DND-41 (cell line): ENCODE results near the gene ERC2.

ENCODE experiments used
- ATAC-seq: fragments of 200-7000 bp; cut with Tn5 transposase; 3 replicates; pipeline ENCODE4 v1.9.1; 2021; ENCODE audit warnings: low read depth; ENCODE audit not compliant: insufficient read depth
- DNase-seq: peaks from one replicate; pipeline ENCODE4 v3.0.0-alpha.2; 2020
- H2AFZ ChIP-seq: 2 replicates; pipeline ENCODE4 v1.6.0; 2012; ENCODE audit warnings: low read depth, low read length
- H3K27ac ChIP-seq: 2 replicates; pipeline ENCODE4 v1.5.1; 2012; ENCODE audit warnings: low read length, inconsistent platforms
- H3K27me3 ChIP-seq: fragments of 200-600 bp; sonication (generic); 2 replicates; pipeline ENCODE4 v1.6.0; 2012; ENCODE audit warnings: low read length, mild to moderate bottlenecking, inconsistent platforms; ENCODE audit not compliant: insufficient read depth, poor library complexity
- H3K36me3 ChIP-seq: 2 replicates; pipeline ENCODE4 v1.5.1; 2012; ENCODE audit warnings: low read length, inconsistent platforms; ENCODE audit not compliant: insufficient read depth
- H3K4me1 ChIP-seq: 2 replicates; pipeline ENCODE4 v1.5.1; 2012; ENCODE audit warnings: mild to moderate bottlenecking, low read length; ENCODE audit not compliant: insufficient read depth
- H3K4me2 ChIP-seq: 2 replicates; pipeline ENCODE4 v1.6.0; 2012; ENCODE audit warnings: mild to moderate bottlenecking, moderate library complexity, low read length, inconsistent platforms; ENCODE audit not compliant: insufficient read depth
- H3K4me3 ChIP-seq, 2 experiments: fragments of 200-600 bp in 1 of 2; shearing (Covaris generic) in 1 of 2; 2 replicates each; pipeline ENCODE4 v1.5.1; 2012 to 2016; ENCODE audit warnings: inconsistent platforms in 2 of 2, low read length in 2 of 2, mild to moderate bottlenecking in 2 of 2, low read depth in 1 of 2, moderate library complexity in 1 of 2
- H3K79me2 ChIP-seq: 2 replicates; pipeline ENCODE4 v1.6.0; 2012; ENCODE audit warnings: low read length, inconsistent platforms; ENCODE audit not compliant: insufficient read depth
- H3K9ac ChIP-seq: 2 replicates; pipeline ENCODE4 v1.6.0; 2012; ENCODE audit warnings: low read depth, mild to moderate bottlenecking, inconsistent platforms, low read length, moderate library complexity
- H3K9me3 ChIP-seq: 2 replicates; pipeline ENCODE4 v1.5.1; 2012; ENCODE audit warnings: low read length, moderate library complexity, mild to moderate bottlenecking, inconsistent platforms; ENCODE audit not compliant: insufficient read depth, severe bottlenecking
- H4K20me1 ChIP-seq: 2 replicates; pipeline ENCODE4 v1.6.0; 2012; ENCODE audit warnings: low read length; ENCODE audit not compliant: insufficient read depth
- CTCF ChIP-seq: IDR thresholded peaks from 2 replicates; pipeline ENCODE4 v1.5.1; 2012; ENCODE audit warnings: borderline replicate concordance, low read length, moderate library complexity, mild to moderate bottlenecking; ENCODE audit not compliant: poor library complexity, severe bottlenecking; ENCODE audit errors: extremely low read depth
- EZH2 ChIP-seq: IDR thresholded peaks from 3 replicates; pipeline ENCODE4 v1.6.1; 2012; ENCODE audit warnings: borderline replicate concordance, low read depth, mild to moderate bottlenecking, moderate library complexity, low read length, inconsistent platforms; ENCODE audit not compliant: severe bottlenecking

ERC2 gene

GRCh38 chr3:56357266-56357665, 111.0 kb downstream of the ERC2 start:
- Histone ChIP-seq H2AFZ (no peak overlapping the region), H3K4me1 (no peaks in the 10 kb centered on the region), H3K4me2 (no peak overlapping the region), H3K27ac (no peak overlapping the region), H3K36me3 (no peaks in the 10 kb centered on the region), H3K9me3 (no peaks in the 10 kb centered on the region), H3K9ac (no peak overlapping the region), H3K4me3 (no peak overlapping the region), H3K27me3 (peaks cover 6% of the 10 kb centered on the region), H4K20me1 (no peaks in the 10 kb centered on the region), H3K79me2 (no peaks in the 10 kb centered on the region)
- TF ChIP-seq CTCF = no peak
- no peak for TF ChIP-seq EZH2
- no peak for ATAC-seq
- DNase-seq = no peak

- ATAC-seq (no peak), DNase-seq (no peak)
- Histone ChIP-seq H3K79me2 (no peaks in the 10 kb centered on the region), H3K36me3 (no peaks in the 10 kb centered on the region), H3K27ac (no peak overlapping the region), H3K4me1 (no peaks in the 10 kb centered on the region), H3K9ac (no peak overlapping the region), H3K4me3 (no peak overlapping the region), H4K20me1 (no peaks in the 10 kb centered on the region), H2AFZ (no peak overlapping the region), H3K9me3 (no peaks in the 10 kb centered on the region), H3K4me2 (no peak overlapping the region), H3K27me3 (peaks cover 4% of the 10 kb centered on the region)
- TF ChIP-seq CTCF = no peak
- no peak for TF ChIP-seq EZH2
Observed at GRCh38 chr3:56356808-56357207, 111.5 kb downstream of the ERC2 start.

DNA sequence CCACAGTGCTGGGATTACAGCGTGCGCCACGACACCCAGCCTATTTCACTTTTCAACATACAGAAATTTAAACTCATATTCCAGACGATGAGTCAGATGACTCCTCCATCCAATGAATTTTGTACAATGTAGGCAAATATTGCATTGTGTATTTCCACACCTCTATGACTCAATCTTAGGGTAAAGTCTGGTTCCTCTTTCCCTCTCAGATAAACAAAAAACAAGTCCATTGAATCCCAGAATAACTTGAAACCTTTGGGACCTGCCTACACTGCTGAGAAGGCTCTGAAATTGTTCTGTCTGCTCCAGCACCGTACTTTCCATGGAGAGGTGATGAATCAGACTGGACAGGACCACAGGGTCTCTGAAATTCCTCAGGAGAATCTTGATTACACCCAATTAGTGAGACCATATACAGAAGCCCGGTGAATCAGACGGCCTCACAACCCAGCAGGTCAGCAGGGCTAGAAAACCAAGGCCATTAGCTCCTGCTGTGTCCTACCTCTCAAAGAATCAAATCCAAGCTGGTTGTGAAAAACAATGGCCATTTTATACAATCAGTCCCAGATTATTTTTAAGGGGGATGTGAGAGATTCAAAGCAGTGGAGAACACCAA, 112.6 kb downstream of the ERC2 start:
- no peak for TF ChIP-seq CTCF
- no peak for TF ChIP-seq EZH2
- no peak overlapping the region for H3K27ac ChIP-seq
- no peaks in the 10 kb centered on the region for H3K36me3 ChIP-seq
- H3K27me3 ChIP-seq = peaks cover 3% of the 10 kb centered on the region
- H2AFZ ChIP-seq = no peak overlapping the region
- no peaks in the 10 kb centered on the region for H3K4me1 ChIP-seq
- H4K20me1 ChIP-seq = no peaks in the 10 kb centered on the region
- DNase-seq (no peak), ATAC-seq (no peak)
- H3K9me3 ChIP-seq = no peaks in the 10 kb centered on the region
- no peaks in the 10 kb centered on the region for H3K79me2 ChIP-seq
- H3K4me2 ChIP-seq = no peak overlapping the region
- H3K9ac ChIP-seq = no peak overlapping the region
- H3K4me3 ChIP-seq = no peak overlapping the region

DNA sequence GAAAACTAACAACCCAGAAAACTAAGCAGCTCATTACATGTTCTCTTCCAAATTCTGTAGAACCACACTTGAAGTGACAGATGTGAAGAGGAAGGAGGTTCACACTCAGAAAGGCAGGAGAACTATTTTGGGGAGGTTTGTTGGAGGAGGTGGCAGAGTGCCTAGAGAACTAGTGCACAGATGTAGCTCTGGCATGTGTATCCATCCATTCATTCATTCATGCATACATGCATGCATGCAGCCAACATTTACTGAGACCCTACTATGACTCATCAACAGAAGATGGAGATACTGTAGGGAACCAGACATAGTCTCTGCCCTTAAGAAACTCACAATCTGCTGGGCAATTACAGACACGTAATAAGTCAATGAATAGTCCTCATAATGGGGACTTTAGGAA, 116.7 kb downstream of the ERC2 start:
- Histone ChIP-seq H3K4me3 (no peak overlapping the region), H3K79me2 (no peaks in the 10 kb centered on the region), H3K9ac (no peak overlapping the region), H3K36me3 (no peaks in the 10 kb centered on the region), H3K27me3 (peaks cover 3% of the 10 kb centered on the region), H3K27ac (no peak overlapping the region), H3K4me1 (no peaks in the 10 kb centered on the region), H3K9me3 (no peaks in the 10 kb centered on the region), H4K20me1 (no peaks in the 10 kb centered on the region), H2AFZ (no peak overlapping the region), H3K4me2 (no peak overlapping the region)
- no peak for TF ChIP-seq EZH2
- no peak for TF ChIP-seq CTCF
- no peak for DNase-seq
- no peak for ATAC-seq
